ENCODE results near the gene ENTHD1. TPM values are rescaled to one million over a fixed set of nuclear protein-coding genes. Genes with fewer than 3 reads are reported as not detected.
A peak's percentile ranks its signal among the peaks of the same experiment; 100 is the strongest.

Gene ENTHD1
- total RNA-seq, 1 donor: not detected

DNA sequence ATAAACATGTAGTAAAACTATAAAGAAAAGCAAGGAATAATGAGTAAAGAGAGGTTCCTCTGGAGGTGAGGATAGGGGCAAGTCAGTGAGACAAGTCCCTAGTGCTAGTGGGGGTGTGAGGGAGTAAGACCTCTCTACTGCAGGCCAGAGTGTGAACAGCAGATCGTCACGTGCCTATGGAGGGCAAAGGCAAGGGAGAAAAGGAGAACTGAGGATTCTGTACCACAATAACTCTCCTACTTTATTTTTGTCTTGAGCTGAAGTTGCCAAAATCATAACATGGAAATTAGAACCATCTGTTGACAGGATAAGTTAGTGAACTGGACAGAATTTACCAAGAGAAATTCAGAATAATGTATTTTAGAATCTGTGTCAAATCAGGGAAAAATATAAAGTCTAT, 77.6 kb downstream of the ENTHD1 start:
- no peak for DNase-seq (ENCODE audit: low read depth)
- TF ChIP-seq CTCF (IDR thresholded peaks at IDR 0.05; ENCODE audit: insufficient read depth, low read length): no peak
- no peak overlapping the region for H3K4me3 ChIP-seq (ENCODE audit: low read depth, low read length)

- no peak for TF ChIP-seq CTCF (IDR thresholded peaks at IDR 0.05; ENCODE audit: insufficient read depth, low read length)
- no peak overlapping the region for H3K4me3 ChIP-seq (ENCODE audit: low read depth, low read length)
- DNase-seq (ENCODE audit: low read depth): no peak
These were observed 78.7 kb downstream of the ENTHD1 start for GRCh38 chr22:39814899-39815298.

GRCh38 chr22:39809772-39810557, 83.6 kb downstream of the ENTHD1 start:
- no peak for DNase-seq (ENCODE audit: low read depth)
- no peak for TF ChIP-seq CTCF (IDR thresholded peaks at IDR 0.05; ENCODE audit: insufficient read depth, low read length)
- no peak overlapping the region for H3K4me3 ChIP-seq (ENCODE audit: low read depth, low read length)

GRCh38 chr22:39808081-39808480, 85.5 kb downstream of the ENTHD1 start:
- peak; percentile 42 for TF ChIP-seq CTCF (IDR thresholded peaks at IDR 0.05; ENCODE audit: insufficient read depth, low read length)
- DNase-seq (ENCODE audit: low read depth): peak; percentile 30
- H3K4me3 ChIP-seq (ENCODE audit: low read depth, low read length): no peak overlapping the region

DNA sequence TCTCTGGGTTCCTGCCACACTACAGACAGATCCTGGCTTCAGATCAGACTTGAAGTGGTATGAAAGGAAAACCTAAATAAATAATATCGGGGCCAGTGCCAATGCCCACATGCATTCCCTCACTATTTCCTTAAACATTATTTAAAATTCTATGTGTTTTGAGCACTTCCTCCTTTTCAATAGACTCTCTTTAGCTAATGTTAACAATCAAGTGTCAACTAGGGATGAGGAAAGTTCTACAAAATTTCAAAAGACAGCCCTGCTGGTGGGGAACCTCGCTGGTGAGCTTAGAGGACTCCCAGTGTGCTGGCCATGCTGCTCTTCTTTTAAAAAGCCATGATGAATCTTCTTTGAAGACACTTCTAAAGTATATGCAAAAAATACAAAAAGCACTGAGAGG, 87.5 kb downstream of the ENTHD1 start:
- DNase-seq (ENCODE audit: low read depth): no peak
- H3K4me3 ChIP-seq (ENCODE audit: low read depth, low read length): no peak overlapping the region
- TF ChIP-seq CTCF (IDR thresholded peaks at IDR 0.05; ENCODE audit: insufficient read depth, low read length): no peak

DNA sequence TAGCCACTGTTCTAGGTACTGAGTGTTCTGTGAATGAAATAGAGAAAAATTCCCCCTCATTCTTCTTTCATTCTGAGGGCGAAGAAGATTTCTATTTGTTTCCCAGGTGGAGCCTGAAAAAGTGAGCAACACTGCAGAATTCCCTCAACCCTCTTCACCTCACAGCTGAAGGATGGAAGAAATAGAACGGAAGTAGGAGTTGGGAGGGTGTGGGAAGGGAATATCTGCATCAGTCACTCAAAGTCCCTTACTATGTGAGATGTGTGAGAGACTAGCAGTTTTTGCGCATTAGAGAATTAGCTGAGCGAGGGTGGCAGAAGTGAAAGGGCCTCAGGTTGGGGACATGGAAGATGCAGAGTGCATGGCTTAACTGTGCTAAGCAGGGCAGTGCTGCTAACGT, 88.4 kb downstream of the ENTHD1 start:
- H3K4me3 ChIP-seq (ENCODE audit: low read depth, low read length): no peak overlapping the region
- no peak for DNase-seq (ENCODE audit: low read depth)
- TF ChIP-seq CTCF (IDR thresholded peaks at IDR 0.05; ENCODE audit: insufficient read depth, low read length): no peak

GRCh38 chr22:39802682-39803081, 90.9 kb downstream of the ENTHD1 start:
- no peak for TF ChIP-seq CTCF (IDR thresholded peaks at IDR 0.05; ENCODE audit: insufficient read depth, low read length)
- H3K4me3 ChIP-seq (ENCODE audit: low read depth, low read length): no peak overlapping the region

More at GRCh38 chr22:39802682-39803081, 90.9 kb downstream of the ENTHD1 start:
- DNase-seq (ENCODE audit: low read depth): no peak

Data from fibroblast of the aortic adventitia (primary cell).